ENCODE data around the gene FOCAD. TPM values are rescaled to one million over a fixed set of nuclear protein-coding genes. Genes with fewer than 3 reads are reported as not detected.

The FOCAD gene
- total and polyA plus RNA-seq, 2 of the 8 experiments (the other 6 are each of a cell fraction or from before 2014, with no cell fraction given) = 22.0 to 38.4 TPM

DNA sequence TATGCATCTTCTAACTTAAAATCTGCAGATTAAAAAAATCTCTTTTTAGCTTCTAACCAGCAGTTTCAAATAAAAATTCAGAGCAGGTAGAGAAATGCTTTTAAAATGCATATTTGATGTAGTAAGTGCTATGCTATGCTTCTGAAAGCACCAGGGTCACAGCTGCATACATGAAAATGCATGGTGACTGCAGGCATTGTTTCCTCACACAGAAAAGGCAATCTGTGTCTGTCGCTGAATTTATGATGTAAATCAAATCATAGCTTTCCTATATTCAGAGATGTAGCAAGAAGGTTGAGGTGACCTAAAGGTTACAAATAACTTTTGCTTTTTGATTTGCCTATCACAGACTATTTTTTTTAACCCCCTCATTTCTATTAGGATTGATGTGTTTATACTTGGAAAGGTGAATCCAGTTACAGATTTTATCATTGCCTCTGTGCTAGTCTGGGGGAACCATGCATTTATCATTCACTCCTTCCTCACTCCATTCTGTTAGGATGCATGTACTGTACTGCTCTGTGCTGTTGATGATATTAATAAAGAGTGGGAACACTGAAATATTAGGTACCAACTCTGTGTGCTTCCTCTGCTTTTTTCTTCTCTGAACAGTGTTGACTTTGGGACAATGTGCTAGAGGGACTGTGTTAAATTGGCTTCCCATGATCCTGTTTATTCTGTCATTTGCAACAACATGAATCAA lies 65.6 kb downstream of the FOCAD start:
- Histone ChIP-seq H3K4ac (replicated peaks; ENCODE audit: insufficient read length, low read depth, low read length) (no peak overlapping the region), H3K9me3 (ENCODE audit: insufficient read depth in 2 of 2, low read depth in 1 of 2, low read length in 1 of 2) (no peaks in the 10 kb centered on the region), H3K9ac (replicated peaks in 1 of 4; ENCODE audit: extremely low read depth in 1 of 4, low read depth in 3 of 4, low read length in 3 of 4) (no peak overlapping the region), H3K23ac (ENCODE audit: insufficient read length) (no peak overlapping the region), H3K79me1 (ENCODE audit: low read depth, low read length) (no peaks in the 10 kb centered on the region), H2AFZ (ENCODE audit: low read length) (no peak overlapping the region), H2AK5ac (ENCODE audit: low read depth, low read length) (no peak overlapping the region), H4K8ac (ENCODE audit: extremely low read depth, insufficient read depth, low read length) (no peak overlapping the region), H3K79me2 (ENCODE audit: control insufficient read depth in 1 of 2, insufficient read depth in 2 of 2, low read length in 2 of 2) (0 out of 4 replicates have a peak, but pooled peaks cover 0 to 2% of the 10 kb centered on the region in 2 experiments), H3K18ac (ENCODE audit: extremely low read depth, low read length) (no peak overlapping the region), H4K5ac (ENCODE audit: insufficient read length, low read depth, low read length) (no peak overlapping the region), H2BK20ac (ENCODE audit: low read length) (no peak overlapping the region), H2BK120ac (replicated peaks; ENCODE audit: low read depth, low read length) (no peak overlapping the region), H4K20me1 (replicated peaks in 1 of 2; ENCODE audit: control insufficient read depth in 1 of 2, insufficient read depth in 2 of 2, low read length in 2 of 2) (no peaks in the 10 kb centered on the region), H3K27me3 (replicated peaks in 1 of 4; ENCODE audit: control insufficient read depth in 3 of 4, extremely low read depth in 1 of 4, insufficient read depth in 3 of 4, low read length in 3 of 4) (no peaks in the 10 kb centered on the region), H3K23me2 (ENCODE audit: low read depth, low read length) (no peaks in the 10 kb centered on the region), H2BK15ac (ENCODE audit: low read length) (no peak overlapping the region), H3K4me2 (ENCODE audit: insufficient read depth in 1 of 2, low read depth in 2 of 2, low read length in 2 of 2) (no peak overlapping the region), H2BK12ac (ENCODE audit: low read depth, low read length) (no peak overlapping the region), H2BK5ac (ENCODE audit: low read depth, low read length) (no peak overlapping the region), H3K36me3 (ENCODE audit: control insufficient read depth in 2 of 4, insufficient read depth in 4 of 4, low read length in 3 of 4) (no peaks in the 10 kb centered on the region), H4K91ac (replicated peaks; ENCODE audit: insufficient read length, low read length) (no peak overlapping the region), H3K56ac (replicated peaks; ENCODE audit: insufficient read length, low read depth, low read length) (no peak overlapping the region), H3K27ac (ENCODE audit: low read depth, low read length) (no peak overlapping the region), H3K4me1 (replicated peaks in 1 of 4; ENCODE audit: control insufficient read depth in 3 of 4, insufficient read depth in 4 of 4, low read length in 3 of 4) (no peaks in the 10 kb centered on the region), H3K4me3 (ENCODE audit: extremely low read depth in 1 of 4, insufficient read depth in 2 of 4, low read depth in 3 of 4, low read length in 4 of 4) (no peak overlapping the region), H3K14ac (ENCODE audit: insufficient read length) (no peak overlapping the region)
- CTCF ChIA-PET (ENCODE audit: partially characterized antibody) = no interaction called here
- no peak for FAIRE-seq
- WGBS, 2 experiments (ENCODE audit: extremely low coverage in 1 of 2, insufficient coverage in 1 of 2, insufficient read length in 1 of 2, insufficient replicate concordance in 2 of 2, low coverage in 1 of 2, low lambda C conversion rate in 2 of 2, missing lambda C conversion rate in 1 of 2) = 94% methylated on average over 1 of the region's 1 CpG; no CpG with 5 or more reads in 1 of the 2 experiments
- no peak for DNase-seq (ENCODE audit: low read depth in 1 of 2, low spot score in 2 of 2)
- POLR2A ChIA-PET (ENCODE audit: partially characterized antibody) = no interaction called here
- no peak for TF ChIP-seq PHF8 (conservative IDR thresholded peaks at IDR 0.05; ENCODE audit: low read depth, low read length)
- TF ChIP-seq EGR1 (IDR thresholded peaks at IDR 0.05; ENCODE audit: borderline replicate concordance, low read depth, low read length) = no peak
- TF ChIP-seq RFX5 (IDR thresholded peaks at IDR 0.05; ENCODE audit: borderline replicate concordance, low read depth, low read length) = no peak
- TF ChIP-seq NRF1 (IDR thresholded peaks at IDR 0.05; ENCODE audit: low read depth, low read length) = no peak
- no peak for TF ChIP-seq TBP (IDR thresholded peaks at IDR 0.05; ENCODE audit: low read depth, low read length)
- TF ChIP-seq CHD2 (IDR thresholded peaks at IDR 0.05; ENCODE audit: low read length) = no peak
- no peak for TF ChIP-seq SP4 (IDR thresholded peaks at IDR 0.05; ENCODE audit: low read length)
- no peak for TF ChIP-seq CREB1 (IDR thresholded peaks at IDR 0.05)
- no peak for TF ChIP-seq POLR2A (IDR thresholded peaks at IDR 0.05; ENCODE audit: control extremely low read depth in 1 of 2, low read depth in 2 of 2, low read length in 2 of 2)
- TF ChIP-seq ZNF274 (IDR thresholded peaks at IDR 0.05; ENCODE audit: borderline replicate concordance, extremely low read depth, low read length) = no peak
- TF ChIP-seq GABPA (IDR thresholded peaks at IDR 0.05; ENCODE audit: borderline replicate concordance, insufficient read depth, low read length) = no peak
- no peak for TF ChIP-seq SRF (IDR thresholded peaks at IDR 0.05; ENCODE audit: low read depth, low read length)
- no peak for TF ChIP-seq HDAC6 (IDR thresholded peaks at IDR 0.05; ENCODE audit: low read depth, low read length)
- TF ChIP-seq TCF12 (IDR thresholded peaks at IDR 0.05; ENCODE audit: low read depth, low read length) = no peak
- no peak for TF ChIP-seq CHD1 (IDR thresholded peaks at IDR 0.05; ENCODE audit: low read depth, low read length)

All from H1 (cell line).